Spinal cord (tissue), 10 donors: Measurements from ENCODE around the gene TMEM179. TPM values are rescaled to one million over a fixed set of nuclear protein-coding genes. Genes with fewer than 3 reads are reported as not detected.

Source experiments
- DNase-seq, 6 donors: peaks; one replicate each; pipeline versions ENCODE4 v3.0.0 to v3.0.0-alpha.2; 2013 to 2015; ENCODE audit warnings: low spot score in 6 of 6, low read depth in 4 of 6
- H3K27ac ChIP-seq: one replicate; pipeline ENCODE4 v1.5.1; 2013; ENCODE audit warnings: low read depth, low read length, control low read depth
- H3K27me3 ChIP-seq: one replicate; pipeline ENCODE4 v1.6.1; 2013; ENCODE audit warnings: low read length; ENCODE audit not compliant: control insufficient read depth, insufficient read depth
- H3K36me3 ChIP-seq: one replicate; pipeline ENCODE4 v1.6.1; 2013; ENCODE audit warnings: low read length; ENCODE audit not compliant: control insufficient read depth, insufficient read depth
- H3K4me1 ChIP-seq: one replicate; pipeline ENCODE4 v1.6.1; 2013; ENCODE audit warnings: low read length; ENCODE audit not compliant: control insufficient read depth, insufficient read depth
- H3K4me3 ChIP-seq: one replicate; pipeline ENCODE4 v1.5.1; 2013; ENCODE audit warnings: low read depth, low read length, control low read depth
- H3K9me3 ChIP-seq: one replicate; pipeline ENCODE4 v1.6.1; 2013; ENCODE audit warnings: low read length; ENCODE audit not compliant: control insufficient read depth, insufficient read depth
- WGBS: methylation state at CpG from one replicate; pipeline ENCODE4 v1.1.5; 2013; ENCODE audit warnings: missing lambda C conversion rate; ENCODE audit not compliant: insufficient coverage; 5-methylcytosine and 5-hydroxymethylcytosine counted together
- polyA plus RNA-seq, 2 donors: library from polyadenylated mRNA; unstranded; fragments of 120-200 nt; gene quantifications; one replicate each; pipeline ENCODE4 v1.2.1, GENCODE V29; 2013; ENCODE audit not compliant: insufficient read length in 2 of 2
- total RNA-seq, 2 donors: library from RNA; depleted of rRNA in 1 of 2; stranded (reverse); fragments of 120-200 nt in 1 of 2; fragments of >200 nt in 1 of 2; gene quantifications; one replicate each; pipeline versions ENCODE4 v1.2.3 to v1.2.4, GENCODE V29; 2013 to 2014
- donor health status: healthy.

The TMEM179 gene
- total and polyA plus RNA-seq, 4 donors = 9.4 to 65.5 (median 39.0) TPM

DNA sequence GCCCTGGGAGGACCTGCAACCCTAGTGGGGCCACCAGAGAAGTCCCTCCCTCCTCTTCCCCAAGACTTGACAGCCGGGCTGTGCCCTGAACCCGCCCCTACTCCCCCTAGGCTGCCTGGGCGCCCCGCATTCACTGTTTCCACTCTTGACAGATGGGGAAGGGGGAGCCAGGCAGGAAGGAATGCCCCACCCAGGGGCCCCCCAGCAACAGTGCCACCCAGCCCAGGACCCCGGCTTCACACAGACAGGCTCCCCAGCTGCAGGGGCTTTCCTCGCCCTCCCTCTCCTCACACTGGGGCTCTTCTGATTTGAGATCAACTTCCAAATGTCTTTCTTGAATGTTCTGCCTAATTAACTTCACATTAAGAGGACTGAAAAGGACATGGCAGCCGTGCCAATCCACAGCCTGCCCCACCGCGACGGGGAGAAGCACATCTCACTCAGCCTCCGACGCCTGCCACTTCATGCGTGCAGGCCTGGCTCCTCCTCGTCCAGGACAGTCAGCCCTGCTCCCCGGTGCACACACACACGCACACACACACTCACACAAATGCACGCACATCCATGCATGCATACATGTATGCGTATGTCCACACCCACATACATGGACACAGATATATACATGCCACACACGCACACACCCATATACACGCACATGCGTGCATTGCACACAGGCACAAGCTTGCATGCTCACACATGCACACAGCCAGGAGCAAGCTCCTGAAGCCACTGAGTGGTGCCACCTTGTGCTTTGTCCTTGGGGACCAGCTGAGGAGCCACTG is 44.6 kb downstream of the TMEM179 start:
- H3K4me3 ChIP-seq = no peak overlapping the region
- peak in 1 of 6 donors; percentile 66 for DNase-seq
- no peak overlapping the region for H3K27ac ChIP-seq
- peaks cover 11% of the 10 kb centered on the region for H3K27me3 ChIP-seq
- H3K4me1 ChIP-seq = peaks cover 55% of the 10 kb centered on the region
- no peaks in the 10 kb centered on the region for H3K9me3 ChIP-seq
- 60% methylated on average over 17 of the region's 21 CpGs for WGBS
- H3K36me3 ChIP-seq = peaks cover 3% of the 10 kb centered on the region

DNA sequence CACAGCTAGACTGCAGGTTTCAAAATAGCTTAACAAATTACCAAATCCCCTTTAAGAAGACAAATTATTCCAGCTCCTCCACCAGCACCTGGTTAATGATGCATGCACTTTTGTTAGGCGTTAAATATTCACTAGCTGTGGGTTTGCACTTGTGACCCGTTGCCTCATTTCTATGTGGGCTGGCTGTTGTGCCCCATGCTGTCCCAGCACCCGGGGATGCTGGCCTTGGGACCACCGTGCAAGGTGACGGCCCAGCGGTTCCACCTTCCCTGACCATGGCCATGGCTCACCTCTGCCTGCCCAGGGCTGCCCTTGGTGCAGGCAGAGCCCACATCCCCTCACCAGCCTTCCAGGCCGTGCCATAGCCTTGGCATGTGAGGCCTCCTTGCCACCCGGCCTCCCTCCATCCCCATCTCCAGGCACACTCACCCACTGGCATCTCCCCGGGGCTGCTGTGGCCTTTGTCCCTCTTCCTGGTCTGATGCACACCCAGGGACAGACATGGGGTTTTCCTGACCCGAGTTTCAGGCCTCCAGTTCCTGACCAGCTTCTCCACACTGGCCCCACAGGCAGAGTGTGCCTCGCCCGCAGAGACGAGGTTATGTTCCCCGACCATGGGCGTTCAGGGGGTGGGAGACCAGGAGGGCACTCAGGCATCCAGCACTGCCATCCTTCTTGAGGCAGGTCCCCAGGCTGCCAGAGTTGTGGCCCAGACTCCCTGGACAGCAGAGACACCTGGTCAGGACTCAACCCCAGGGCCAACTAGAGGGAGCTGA is 45.4 kb downstream of the TMEM179 start:
- Histone ChIP-seq H3K4me1 (peaks cover 56% of the 10 kb centered on the region), H3K9me3 (no peaks in the 10 kb centered on the region), H3K27me3 (peaks cover 4% of the 10 kb centered on the region), H3K27ac (no peak overlapping the region), H3K36me3 (peaks cover 3% of the 10 kb centered on the region), H3K4me3 (no peak overlapping the region)
- 75% methylated on average over 15 of the region's 15 CpGs for WGBS
- DNase-seq = peak in 1 of 6 donors; percentile 66

DNA sequence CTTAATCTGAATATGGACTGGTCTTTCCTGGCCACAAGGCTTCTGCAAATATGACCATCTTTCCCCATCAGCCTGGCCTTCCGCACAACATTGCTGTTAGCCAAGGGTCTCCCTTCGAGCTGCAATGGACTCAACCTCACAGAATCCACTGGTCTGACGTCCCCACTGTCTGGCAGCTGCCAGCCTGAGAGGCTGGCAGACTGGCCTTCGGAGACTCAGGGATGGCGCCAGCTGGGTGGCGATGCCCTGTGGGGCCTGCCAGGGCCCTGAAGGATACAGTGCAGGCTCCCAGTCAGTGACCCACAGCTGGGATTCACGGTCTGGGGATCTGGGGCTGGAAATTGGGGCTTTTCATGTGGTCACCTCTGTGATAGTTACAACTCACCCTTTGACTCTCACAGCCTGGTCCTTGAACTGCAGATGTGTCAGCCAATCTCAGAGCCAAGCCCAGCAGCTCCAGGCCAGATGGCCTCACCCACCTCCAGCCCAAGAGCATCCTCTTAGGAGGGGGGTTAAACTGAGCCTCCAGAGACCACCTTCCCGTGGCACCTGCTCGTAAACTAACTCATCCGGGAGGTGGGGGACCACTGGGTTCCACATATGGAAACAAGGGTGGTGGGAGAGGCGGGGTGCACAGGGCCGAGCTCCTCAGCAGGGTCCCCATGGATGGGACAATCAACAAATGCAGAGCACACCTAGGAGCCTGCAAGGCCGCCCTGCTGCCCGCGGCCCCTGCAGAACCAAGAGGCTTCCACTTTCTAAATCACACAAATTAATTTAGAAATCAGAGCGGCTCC is 46.1 kb downstream of the TMEM179 start:
- Histone ChIP-seq H3K27me3 (peaks cover 2% of the 10 kb centered on the region), H3K9me3 (no peaks in the 10 kb centered on the region), H3K4me3 (no peak overlapping the region), H3K27ac (no peak overlapping the region), H3K36me3 (no peaks in the 10 kb centered on the region), H3K4me1 (peaks cover 53% of the 10 kb centered on the region)
- WGBS = 80% methylated on average over 9 of the region's 16 CpGs
- no peak for DNase-seq

DNA sequence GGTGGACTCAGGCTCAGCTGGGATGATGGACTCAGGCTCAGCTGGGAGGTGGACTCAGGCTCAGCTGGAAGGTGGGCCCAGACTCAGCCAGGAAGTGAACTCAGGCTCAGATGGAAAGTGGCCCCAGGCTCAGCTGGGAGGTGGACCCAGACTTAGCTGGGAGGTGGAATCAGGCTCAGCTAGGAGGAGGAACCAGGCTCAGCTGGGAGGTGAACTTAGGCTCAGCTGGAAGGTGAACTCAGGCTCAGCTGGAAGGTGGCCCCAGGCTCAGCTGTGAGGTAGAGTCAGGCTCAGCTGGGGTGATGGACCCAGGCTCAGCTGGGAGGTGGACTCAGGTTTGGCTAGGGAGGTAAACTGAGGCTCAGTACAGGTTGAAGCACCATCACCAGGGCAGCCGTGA is 46.8 kb downstream of the TMEM179 start:
- Histone ChIP-seq H3K27me3 (peaks cover 2% of the 10 kb centered on the region), H3K9me3 (no peaks in the 10 kb centered on the region)
- DNase-seq = no peak

DNA sequence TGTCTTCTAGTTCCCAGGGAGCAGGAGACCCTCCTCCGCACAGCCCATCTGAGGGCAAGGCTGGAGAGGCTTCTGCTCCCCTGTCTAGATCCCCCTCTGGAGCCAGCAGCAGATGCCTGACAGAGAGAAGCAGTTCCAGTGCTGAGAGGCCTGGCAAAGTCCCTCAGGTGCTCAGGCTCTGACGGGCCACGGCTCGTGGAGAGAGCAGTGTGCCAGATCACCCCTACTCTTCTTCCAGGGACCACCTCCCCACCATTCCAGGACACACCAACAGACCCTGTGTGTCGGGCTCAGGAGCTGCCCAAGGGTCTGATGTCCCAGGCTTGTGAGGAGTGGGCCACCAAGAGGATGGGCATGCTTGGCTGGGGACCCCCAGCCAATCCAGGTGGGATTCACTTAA is 47.5 kb downstream of the TMEM179 start:
- Histone ChIP-seq H3K4me1 (peaks cover 55% of the 10 kb centered on the region), H3K9me3 (no peaks in the 10 kb centered on the region), H3K27me3 (peaks cover 2% of the 10 kb centered on the region), H3K36me3 (no peaks in the 10 kb centered on the region), H3K27ac (no peak overlapping the region), H3K4me3 (no peak overlapping the region)
- DNase-seq = no peak
- WGBS = 94% methylated on average over 5 of the region's 5 CpGs

More for the DNA sequence above, 46.8 kb downstream of the TMEM179 start:
- H3K27ac ChIP-seq = no peak overlapping the region
- peaks cover 50% of the 10 kb centered on the region for H3K4me1 ChIP-seq
- no peaks in the 10 kb centered on the region for H3K36me3 ChIP-seq
- WGBS = 100% methylated on average over 1 of the region's 1 CpG
- no peak overlapping the region for H3K4me3 ChIP-seq

DNA sequence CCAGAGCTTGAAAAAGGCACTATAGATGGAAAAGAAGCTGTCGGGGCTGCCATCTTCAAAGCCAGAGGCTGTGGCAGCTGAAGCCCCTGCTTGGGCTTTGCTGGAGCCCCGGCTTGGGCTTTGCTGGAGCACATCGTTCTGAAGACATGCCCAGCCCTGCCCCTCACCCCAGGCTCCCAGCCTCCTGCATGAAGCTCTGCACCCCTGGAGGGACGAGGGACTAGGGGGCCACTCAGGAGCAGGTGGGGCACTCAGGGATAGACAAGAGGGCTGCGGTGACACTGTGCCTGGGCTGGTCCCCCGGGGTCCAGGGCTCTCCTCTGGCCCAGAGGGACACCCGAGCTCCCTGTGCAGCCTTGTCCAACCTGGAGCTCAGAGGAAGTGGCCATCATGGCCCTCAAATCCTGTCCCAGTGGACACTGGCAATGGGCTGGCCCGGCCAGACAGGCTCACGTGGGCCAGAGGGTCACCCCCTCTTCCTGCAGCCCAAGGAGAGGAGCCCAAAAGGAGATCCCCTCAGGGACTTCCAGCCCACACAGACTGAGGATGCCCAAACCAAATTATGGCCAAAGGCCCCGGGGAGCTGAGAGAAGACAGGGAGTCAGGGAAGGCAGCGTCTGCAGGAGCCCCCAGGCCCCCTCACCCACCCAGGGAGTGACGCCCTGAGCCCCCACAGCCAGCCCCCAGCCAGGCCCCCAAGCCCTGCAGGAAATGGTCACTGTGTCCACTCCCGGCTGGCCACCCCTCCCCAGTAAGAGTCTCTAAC is 48.1 kb downstream of the TMEM179 start:
- no peak for DNase-seq
- Histone ChIP-seq H3K9me3 (no peaks in the 10 kb centered on the region), H3K27ac (no peak overlapping the region), H3K27me3 (peaks cover 2% of the 10 kb centered on the region), H3K36me3 (no peaks in the 10 kb centered on the region), H3K4me3 (no peak overlapping the region), H3K4me1 (peaks cover 56% of the 10 kb centered on the region)
- 85% methylated on average over 12 of the region's 13 CpGs for WGBS

DNA sequence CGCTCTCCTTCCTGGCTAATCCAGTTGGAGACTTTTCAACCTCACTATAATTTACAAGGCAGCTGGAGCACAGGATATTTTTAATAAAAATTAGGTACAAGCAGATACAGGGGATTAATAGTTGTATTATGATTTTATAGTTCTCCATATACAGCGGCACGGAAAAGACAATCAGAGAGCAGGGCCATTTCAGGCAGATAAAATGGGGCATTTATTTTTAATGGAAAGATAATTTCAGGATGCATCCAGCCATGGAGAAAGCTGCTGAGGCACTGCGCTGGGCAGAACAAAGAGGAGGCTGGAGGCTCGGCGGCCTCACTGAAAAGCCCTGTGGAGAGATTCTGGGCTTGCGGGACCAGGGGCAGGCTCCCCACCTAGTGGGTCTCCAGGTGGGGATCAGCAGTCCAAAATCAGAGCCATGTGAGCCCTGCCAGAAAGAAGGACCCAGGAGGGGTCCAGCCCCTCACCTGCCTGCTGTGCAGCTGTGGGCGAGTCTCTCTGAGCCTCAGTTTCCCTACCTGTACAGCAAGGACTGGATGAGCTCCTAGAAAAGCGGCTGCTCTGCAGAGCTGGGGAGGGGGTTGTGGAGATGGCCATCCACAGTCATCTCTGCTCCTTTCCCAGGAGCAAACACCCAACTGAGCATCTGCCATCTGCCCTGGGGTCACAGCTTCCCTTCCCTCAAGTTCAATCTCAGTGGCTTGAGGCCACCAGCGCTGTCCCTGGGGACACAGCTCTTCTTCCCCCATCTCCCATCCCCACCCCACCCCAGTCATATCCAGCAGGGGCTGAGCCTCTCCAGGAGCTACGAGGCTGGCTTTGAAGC is 48.9 kb downstream of the TMEM179 start:
- DNase-seq = peak in 1 of 6 donors; percentile 82
- 77% methylated on average over 9 of the region's 11 CpGs for WGBS
- peaks cover 2% of the 10 kb centered on the region for H3K27me3 ChIP-seq
- no peak overlapping the region for H3K27ac ChIP-seq
- no peaks in the 10 kb centered on the region for H3K9me3 ChIP-seq
- H3K4me1 ChIP-seq = peaks cover 56% of the 10 kb centered on the region
- no peaks in the 10 kb centered on the region for H3K36me3 ChIP-seq
- no peak overlapping the region for H3K4me3 ChIP-seq

DNA sequence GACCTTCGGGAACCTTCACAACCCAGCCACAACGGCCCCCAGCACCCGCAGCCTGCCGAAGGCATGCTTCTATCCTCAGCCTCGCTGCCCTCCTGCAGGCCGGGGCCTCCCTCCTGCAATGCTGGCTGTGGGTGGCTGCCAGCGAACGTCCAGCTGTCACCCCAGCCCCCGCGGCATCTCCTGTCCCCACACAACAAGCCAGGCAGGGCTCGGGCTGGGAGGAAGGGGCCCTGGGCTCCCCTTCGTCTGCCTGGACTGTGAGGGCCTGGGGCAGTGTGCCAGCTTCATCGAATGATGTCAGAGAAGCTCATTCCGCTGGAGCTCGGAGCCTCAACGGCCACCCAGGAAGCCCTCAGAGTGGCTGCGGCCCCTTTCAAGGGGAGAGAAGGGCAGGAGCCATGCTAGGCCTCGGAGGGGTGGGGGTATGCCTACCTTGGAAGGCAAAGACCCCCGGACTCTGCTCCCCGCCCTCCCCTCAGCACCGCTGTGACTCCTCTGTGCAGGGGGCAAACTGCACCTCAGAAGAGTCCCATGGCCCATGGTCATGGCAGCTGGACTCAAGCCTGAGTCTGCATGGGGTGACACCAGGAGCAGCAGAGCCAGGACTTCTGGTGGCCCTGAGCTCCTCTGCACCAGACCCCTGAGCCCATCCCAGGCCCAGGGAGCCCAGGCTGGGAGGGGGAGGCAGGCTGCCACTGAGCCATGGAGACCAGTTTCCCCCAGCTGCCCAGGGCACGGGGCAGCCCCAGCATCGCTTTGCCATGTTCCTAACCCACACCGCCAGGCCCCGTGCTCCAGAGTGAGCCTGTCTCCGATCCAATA is 49.8 kb downstream of the TMEM179 start:
- H3K4me1 ChIP-seq = peaks cover 51% of the 10 kb centered on the region
- DNase-seq = peak in 3 of 6 donors; percentile 31 to 83 (median 76)
- no peak overlapping the region for H3K4me3 ChIP-seq
- no peaks in the 10 kb centered on the region for H3K9me3 ChIP-seq
- H3K27me3 ChIP-seq = peaks cover 2% of the 10 kb centered on the region
- H3K36me3 ChIP-seq = no peaks in the 10 kb centered on the region
- WGBS = 32% methylated on average over 24 of the region's 26 CpGs
- H3K27ac ChIP-seq = no peak overlapping the region
